Measurements from ENCODE around the gene DHH. TPM values are rescaled to one million over a fixed set of nuclear protein-coding genes. Genes with fewer than 3 reads are reported as not detected.
A peak's percentile ranks its signal among the peaks of the same experiment; 100 is the strongest.

Gene DHH
- total RNA-seq, 2 donors from 2014 or later, result 0.17 to 0.44 TPM

DNA sequence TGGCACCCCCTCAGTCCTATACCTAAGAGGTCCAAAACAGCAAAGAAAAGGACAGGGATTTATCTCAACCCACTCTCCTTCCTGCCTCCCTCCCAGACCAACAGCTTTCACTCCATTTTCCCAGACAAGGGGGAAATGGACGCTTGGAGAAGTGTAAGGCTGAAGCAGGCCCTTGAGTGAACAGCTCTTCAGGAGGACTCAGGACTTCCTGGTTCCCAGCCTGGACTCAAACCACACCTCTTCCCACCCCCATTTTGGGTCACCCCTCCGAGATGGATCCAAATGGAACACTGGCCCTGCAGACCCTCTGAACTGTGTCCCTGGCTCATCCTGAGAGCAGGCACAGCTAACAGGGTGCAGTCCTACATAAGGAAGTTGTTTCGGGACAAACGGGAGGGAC lies 36.7 kb downstream of the DHH start:
- DNase-seq, result no peak

DNA sequence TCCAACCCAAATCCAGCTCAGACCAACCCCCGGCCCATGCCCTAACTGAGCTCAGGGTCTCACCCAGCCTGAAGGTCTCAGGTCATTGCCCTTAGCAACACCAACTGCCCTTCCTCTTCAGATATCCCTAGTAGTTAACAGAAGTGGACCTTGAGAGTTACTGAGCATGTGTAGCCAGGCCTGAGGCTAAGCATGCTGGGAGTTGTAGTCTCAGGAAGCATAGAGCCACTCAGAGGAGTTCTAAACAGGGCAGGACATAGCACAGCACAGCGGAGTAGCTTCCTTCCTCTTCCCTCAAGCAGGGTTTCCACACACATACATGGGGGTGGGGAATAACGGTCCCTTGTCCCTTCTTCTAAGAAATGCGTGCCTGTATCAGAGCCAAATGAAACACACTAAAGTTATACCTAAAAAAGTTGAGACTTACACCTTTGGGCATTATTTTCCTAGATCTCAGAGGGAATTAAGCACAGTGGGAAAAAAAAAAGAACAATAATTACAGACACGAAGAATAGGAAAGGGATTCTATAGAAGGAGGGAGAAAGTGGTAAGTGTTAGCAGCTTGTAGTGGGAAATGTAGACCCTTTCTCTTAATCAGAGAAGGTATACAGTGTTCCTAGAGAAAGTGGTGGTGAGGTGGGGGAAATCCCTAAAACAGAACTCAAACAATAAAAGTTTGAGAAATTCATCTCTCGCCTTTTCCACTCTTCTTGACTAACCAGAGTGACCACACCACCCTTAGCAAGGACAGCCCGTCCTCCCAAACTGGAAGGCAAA lies 38.4 kb downstream of the DHH start:
- Mint-ChIP-seq H3K27me3 (no peaks in the 10 kb centered on the region), H3K4me3 (peak overlapping the region; percentile 95), H3K4me1 (peaks cover 57% of the 10 kb centered on the region), H3K36me3 (ENCODE audit: low read depth) (peaks cover 15% of the 10 kb centered on the region), H3K27ac (peak overlapping the region; percentile 96)
- no peaks in the 10 kb centered on the region for H3K9me3 ChIP-seq (ENCODE audit: control insufficient read depth, low read length, poor library complexity, severe bottlenecking)
- ATAC-seq (peak; percentile 75), DNase-seq (peak in 1 of 3 donors; percentile 28)

More for the DNA sequence above, 36.7 kb downstream of the DHH start:
- Mint-ChIP-seq H3K4me3 (peak overlapping the region; percentile 95), H3K27ac (peak overlapping the region; percentile 96), H3K4me1 (peaks cover 54% of the 10 kb centered on the region), H3K27me3 (no peaks in the 10 kb centered on the region), H3K36me3 (ENCODE audit: low read depth) (peaks cover 7% of the 10 kb centered on the region)
- no peaks in the 10 kb centered on the region for H3K9me3 ChIP-seq (ENCODE audit: control insufficient read depth, low read length, poor library complexity, severe bottlenecking)
- ATAC-seq, result no peak

DNA sequence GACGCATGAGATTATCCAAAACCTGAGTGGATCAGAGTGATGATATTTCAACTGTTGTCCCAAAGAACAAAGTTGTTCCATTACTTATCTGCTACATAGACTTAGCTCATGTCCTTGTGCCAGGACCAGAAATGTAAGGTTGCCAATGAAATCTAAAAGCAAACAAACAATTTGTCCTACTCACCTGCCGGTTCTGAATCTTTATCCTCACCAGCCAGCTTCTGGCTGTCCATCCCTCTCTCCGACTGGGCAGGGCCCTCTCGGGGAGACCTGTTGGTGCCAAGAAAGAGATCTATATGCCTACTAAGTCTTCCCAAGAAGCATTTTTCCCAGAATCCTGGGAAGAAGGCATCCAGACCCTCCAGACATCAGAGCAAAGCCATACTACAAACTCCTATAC lies 39.5 kb downstream of the DHH start:
- H3K36me3 Mint-ChIP-seq (ENCODE audit: low read depth), result peaks cover 21% of the 10 kb centered on the region
- DNase-seq (no peak), ATAC-seq (no peak)
- no peaks in the 10 kb centered on the region for H3K27me3 Mint-ChIP-seq
- H3K4me1 Mint-ChIP-seq, result peaks cover 58% of the 10 kb centered on the region
- H3K27ac Mint-ChIP-seq, result peak overlapping the region; percentile 96
- H3K4me3 Mint-ChIP-seq, result peak overlapping the region; percentile 39
- H3K9me3 ChIP-seq (ENCODE audit: control insufficient read depth, low read length, poor library complexity, severe bottlenecking), result no peaks in the 10 kb centered on the region

DNA sequence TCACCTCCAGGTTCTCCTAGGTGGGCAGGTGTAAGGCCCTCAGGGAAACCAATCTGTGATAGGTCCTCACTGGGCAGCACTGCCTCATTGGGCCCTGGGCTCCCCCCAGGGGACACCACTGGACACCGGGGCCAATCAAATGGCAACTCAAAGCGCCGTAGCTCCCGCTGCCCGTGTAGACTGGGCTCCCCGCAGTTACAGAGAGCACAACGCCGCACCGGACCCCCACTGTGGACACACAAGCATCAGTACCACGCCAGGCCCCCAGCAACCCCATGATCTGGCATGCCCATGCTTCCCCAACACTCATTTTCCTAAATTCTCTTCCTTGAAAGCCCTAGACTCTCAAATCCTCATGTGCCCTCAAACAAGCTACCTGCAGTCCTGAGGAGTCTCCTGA lies 40.1 kb downstream of the DHH start:
- H3K27ac Mint-ChIP-seq, result peak overlapping the region; percentile 32
- no peaks in the 10 kb centered on the region for H3K27me3 Mint-ChIP-seq
- peaks cover 21% of the 10 kb centered on the region for H3K36me3 Mint-ChIP-seq (ENCODE audit: low read depth)
- no peak for DNase-seq
- peak overlapping the region; percentile 39 for H3K4me3 Mint-ChIP-seq
- H3K9me3 ChIP-seq (ENCODE audit: control insufficient read depth, low read length, poor library complexity, severe bottlenecking), result no peaks in the 10 kb centered on the region
- ATAC-seq, result no peak
- H3K4me1 Mint-ChIP-seq, result peaks cover 58% of the 10 kb centered on the region

DNA sequence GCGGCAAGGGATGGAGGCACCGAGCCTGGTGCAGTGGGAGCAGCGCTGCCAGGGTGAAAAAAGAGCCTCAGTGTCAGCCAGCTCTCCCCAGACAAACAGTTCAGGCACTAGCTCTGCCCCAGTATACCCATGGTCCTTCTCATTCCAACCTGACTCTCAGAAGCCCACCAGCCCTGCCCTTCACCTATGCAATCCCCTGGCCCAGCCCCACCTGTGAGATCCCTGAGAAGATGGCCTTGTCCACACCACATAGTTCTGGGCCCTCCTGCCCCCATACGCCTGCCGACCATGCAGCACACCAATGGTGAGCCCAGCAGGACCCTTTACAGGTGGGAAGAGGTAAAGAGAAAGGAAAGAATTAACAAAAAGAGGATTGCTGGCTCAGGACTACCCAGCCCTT lies 40.5 kb downstream of the DHH start:
- H3K4me3 Mint-ChIP-seq, result no peak overlapping the region
- no peaks in the 10 kb centered on the region for H3K9me3 ChIP-seq (ENCODE audit: control insufficient read depth, low read length, poor library complexity, severe bottlenecking)
- peaks cover 55% of the 10 kb centered on the region for H3K4me1 Mint-ChIP-seq
- no peaks in the 10 kb centered on the region for H3K27me3 Mint-ChIP-seq
- H3K36me3 Mint-ChIP-seq (ENCODE audit: low read depth), result peaks cover 21% of the 10 kb centered on the region
- H3K27ac Mint-ChIP-seq, result peak overlapping the region; percentile 32
- ATAC-seq (no peak), DNase-seq (no peak)

DNA sequence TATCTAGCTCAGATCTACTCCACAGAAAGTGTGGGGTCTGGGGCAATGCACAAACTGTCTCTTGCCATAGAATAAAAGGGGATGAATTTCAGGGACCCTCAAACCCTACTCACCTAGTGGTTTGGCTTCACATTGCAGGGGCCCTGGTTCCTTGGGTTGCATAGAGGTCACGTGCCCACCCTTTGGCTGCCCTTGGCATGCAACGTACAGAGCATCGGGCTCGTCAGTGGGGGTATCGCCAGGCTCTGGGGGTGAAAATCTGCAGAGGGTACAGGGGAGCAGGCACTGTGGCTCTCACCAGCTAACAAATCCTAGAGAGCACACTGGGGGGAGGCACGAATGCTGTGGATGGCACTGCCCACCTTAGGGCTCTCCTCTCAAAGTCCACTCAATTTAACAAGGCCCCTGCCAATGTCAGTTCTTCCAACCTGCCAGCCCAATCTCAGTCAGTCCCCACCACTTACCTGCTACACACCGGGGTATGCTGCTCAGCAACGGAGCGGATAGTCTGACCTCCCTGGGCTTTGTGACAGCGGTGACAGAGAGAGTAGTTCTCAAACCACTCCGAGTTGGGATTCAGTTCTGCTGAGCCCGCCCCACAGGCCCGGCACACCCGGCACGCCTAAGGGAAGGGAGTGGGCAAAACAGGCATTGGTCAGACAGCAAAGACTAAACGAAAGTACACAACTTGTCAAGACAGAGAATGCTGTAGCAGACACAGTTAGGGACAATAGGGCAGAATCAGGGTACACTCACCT lies 42.0 kb downstream of the DHH start:
- ATAC-seq, result no peak
- no peak overlapping the region for H3K4me3 Mint-ChIP-seq
- H3K9me3 ChIP-seq (ENCODE audit: control insufficient read depth, low read length, poor library complexity, severe bottlenecking), result no peaks in the 10 kb centered on the region
- peaks cover 41% of the 10 kb centered on the region for H3K4me1 Mint-ChIP-seq
- H3K36me3 Mint-ChIP-seq (ENCODE audit: low read depth), result peaks cover 21% of the 10 kb centered on the region
- H3K27me3 Mint-ChIP-seq, result no peaks in the 10 kb centered on the region
- peak overlapping the region; percentile 63 for H3K27ac Mint-ChIP-seq
- DNase-seq, result no peak

DNA sequence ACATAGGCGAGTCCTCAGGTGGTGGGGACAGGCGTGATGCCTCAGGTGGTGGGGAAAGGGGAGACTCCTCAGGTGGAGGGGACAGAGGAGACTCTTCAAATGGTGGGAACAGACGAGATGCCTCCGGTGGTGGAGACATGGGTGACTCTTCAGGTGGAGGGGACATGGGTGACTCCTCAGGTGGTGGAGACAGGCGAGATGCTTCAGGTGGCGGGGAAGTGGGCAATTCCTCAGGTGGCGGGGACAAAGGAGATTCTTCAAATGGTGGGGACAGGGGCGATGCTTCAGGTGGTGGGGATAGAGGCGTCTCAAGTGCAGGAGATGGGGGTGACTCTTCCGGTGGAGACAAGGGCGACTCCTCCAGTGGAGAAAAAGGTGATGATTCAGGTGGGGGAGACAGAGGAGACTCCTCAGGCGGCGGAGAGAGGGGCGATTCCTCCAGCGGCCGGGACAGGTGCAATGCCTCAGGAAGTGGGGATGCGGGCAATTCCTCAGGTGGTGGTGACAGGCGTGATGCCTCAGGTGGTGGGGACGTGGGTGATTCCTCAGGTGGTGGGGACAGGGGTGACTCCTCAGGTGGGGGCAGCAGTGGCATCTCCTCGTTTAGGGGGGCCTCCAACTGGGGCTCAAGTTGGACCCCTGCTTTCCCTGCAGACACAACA lies 42.7 kb downstream of the DHH start:
- H3K27me3 Mint-ChIP-seq, result no peaks in the 10 kb centered on the region

DNA sequence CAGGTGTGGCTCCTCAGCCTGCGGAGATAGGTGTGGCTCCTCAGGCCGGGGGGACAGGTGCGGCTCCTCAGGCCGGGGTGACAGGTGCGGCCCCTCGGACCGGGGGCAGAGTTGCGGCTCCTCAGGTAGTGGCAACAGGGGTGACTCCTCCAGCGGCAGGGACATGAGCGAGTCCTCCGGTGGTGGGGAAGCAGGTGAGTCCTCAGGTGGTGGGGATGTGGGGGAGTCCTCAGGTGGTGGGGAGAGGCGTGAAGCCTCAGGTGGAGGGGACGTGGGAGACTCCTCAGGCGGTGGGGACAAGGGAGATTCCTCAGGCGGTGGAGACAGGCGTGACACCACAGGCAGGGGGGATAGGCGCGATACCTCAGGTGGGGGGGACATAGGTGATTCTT lies 43.2 kb downstream of the DHH start:
- no peaks in the 10 kb centered on the region for H3K9me3 ChIP-seq (ENCODE audit: control insufficient read depth, low read length, poor library complexity, severe bottlenecking)
- DNase-seq (no peak), ATAC-seq (no peak)
- Mint-ChIP-seq H3K36me3 (ENCODE audit: low read depth) (peaks cover 21% of the 10 kb centered on the region), H3K27ac (peak overlapping the region; percentile 63), H3K27me3 (no peaks in the 10 kb centered on the region), H3K4me3 (no peak overlapping the region), H3K4me1 (peaks cover 29% of the 10 kb centered on the region)

More for the DNA sequence above, 42.7 kb downstream of the DHH start:
- ATAC-seq (no peak), DNase-seq (no peak)
- Mint-ChIP-seq H3K27ac (peak overlapping the region; percentile 63), H3K4me3 (no peak overlapping the region), H3K4me1 (peaks cover 34% of the 10 kb centered on the region), H3K36me3 (ENCODE audit: low read depth) (peaks cover 21% of the 10 kb centered on the region)
- H3K9me3 ChIP-seq (ENCODE audit: control insufficient read depth, low read length, poor library complexity, severe bottlenecking), result no peaks in the 10 kb centered on the region

DNA sequence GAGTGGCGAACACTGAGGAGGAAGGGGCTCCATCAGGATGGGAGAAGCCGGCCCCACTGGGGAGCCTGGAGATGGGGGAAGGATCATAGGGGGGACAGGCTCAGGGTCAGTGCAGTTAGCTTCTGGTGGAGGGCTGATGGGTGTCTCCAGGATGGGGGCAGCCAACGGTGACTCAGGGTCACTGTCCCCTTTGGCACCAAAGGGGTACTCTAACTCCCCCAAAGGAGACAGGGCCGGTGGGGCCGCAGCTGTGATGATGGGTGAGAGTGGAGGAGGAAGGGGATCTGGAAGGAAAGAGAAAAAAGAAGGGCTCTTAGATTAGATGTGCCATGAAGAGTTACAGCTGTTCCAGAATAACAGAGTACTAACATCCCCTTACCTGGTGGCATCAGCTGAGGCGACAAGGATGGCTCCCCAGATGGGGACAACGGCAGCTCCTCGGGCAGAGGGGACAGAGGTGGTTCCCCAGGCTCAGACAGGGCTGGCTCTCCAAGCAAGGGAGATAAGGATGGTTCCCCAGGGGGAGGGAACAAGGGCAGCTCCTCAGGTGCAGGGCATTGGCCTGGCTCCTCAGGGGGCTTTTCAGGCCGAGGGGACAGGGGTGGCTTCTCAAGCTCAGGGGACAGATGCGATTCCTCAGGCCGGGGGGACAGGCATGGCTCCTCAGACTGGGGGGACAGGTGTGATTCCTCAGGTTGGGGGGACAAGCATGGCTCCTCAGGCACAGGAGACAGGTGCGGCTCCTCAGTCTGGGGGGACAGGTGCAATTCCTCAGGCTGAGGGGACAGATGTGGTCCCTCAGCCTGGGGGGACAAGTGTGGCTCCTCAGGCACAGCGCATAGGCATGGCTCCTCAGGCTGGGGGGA lies 43.9 kb downstream of the DHH start:
- H3K36me3 Mint-ChIP-seq (ENCODE audit: low read depth), result peaks cover 19% of the 10 kb centered on the region
- ATAC-seq (no peak), DNase-seq (no peak)
- no peak overlapping the region for H3K27ac Mint-ChIP-seq
- peaks cover 22% of the 10 kb centered on the region for H3K4me1 Mint-ChIP-seq
- H3K4me3 Mint-ChIP-seq, result no peak overlapping the region
- no peaks in the 10 kb centered on the region for H3K27me3 Mint-ChIP-seq
- H3K9me3 ChIP-seq (ENCODE audit: control insufficient read depth, low read length, poor library complexity, severe bottlenecking), result no peaks in the 10 kb centered on the region

DNA sequence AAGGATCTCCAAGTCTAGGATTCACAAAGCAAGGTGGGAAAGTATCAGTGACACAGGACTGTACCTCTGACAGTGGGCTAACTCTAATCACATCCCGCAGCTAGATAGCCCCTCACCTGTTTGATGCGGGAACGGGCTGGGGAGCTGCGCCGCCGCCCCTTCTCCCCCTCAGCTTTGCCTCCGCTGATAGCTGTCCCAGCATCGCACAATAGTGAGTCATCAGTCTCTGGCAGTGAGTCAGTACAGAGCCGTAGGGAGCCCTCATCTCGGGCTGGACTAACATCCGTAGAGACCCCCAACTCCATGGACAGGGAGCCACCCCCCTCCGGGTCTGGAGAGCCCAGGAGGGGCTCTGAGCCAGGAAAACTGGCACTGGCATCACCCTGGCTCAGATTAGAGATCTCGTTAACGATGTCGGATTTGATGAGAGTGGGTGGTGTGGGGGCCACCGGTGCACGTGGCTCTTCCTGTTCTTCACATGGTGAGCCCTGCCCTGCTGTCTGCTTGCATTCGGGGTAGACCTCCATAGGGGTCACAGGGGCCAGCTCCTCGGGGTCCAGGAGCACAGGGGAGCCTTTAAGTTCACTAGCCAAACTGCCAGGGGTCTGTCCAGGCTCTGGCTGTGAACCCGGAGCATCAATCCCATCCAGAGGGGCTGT lies 44.9 kb downstream of the DHH start:
- ATAC-seq, result no peak
- H3K9me3 ChIP-seq (ENCODE audit: control insufficient read depth, low read length, poor library complexity, severe bottlenecking), result no peaks in the 10 kb centered on the region
- H3K27me3 Mint-ChIP-seq, result no peaks in the 10 kb centered on the region
- H3K4me3 Mint-ChIP-seq, result no peak overlapping the region
- no peak overlapping the region for H3K27ac Mint-ChIP-seq
- H3K36me3 Mint-ChIP-seq (ENCODE audit: low read depth), result peaks cover 18% of the 10 kb centered on the region
- DNase-seq, result no peak
- peaks cover 13% of the 10 kb centered on the region for H3K4me1 Mint-ChIP-seq

DNA sequence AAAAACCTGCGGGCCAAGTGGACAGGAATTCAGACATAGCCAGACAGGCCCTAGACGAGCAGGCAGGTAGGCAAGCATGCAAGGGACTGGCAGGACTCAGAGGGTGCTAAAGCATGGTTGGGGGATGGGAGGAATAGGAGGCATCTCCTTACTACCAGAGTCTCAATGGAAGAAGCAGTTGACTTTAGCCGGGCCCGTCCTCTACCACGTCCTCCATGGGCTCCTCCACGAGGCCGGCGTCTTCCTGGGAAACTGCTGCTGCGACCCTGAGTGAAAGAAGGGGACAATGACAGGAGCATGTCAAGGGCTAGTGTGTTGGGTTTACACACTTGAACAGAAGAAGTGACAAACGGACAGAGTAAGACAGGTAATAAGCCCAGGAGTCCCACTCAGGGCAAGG lies 45.6 kb downstream of the DHH start:
- H3K4me3 Mint-ChIP-seq, result no peak overlapping the region
- no peaks in the 10 kb centered on the region for H3K27me3 Mint-ChIP-seq
- H3K9me3 ChIP-seq (ENCODE audit: control insufficient read depth, low read length, poor library complexity, severe bottlenecking), result no peaks in the 10 kb centered on the region
- H3K4me1 Mint-ChIP-seq, result peaks cover 8% of the 10 kb centered on the region
- no peak for ATAC-seq
- no peak overlapping the region for H3K27ac Mint-ChIP-seq
- peaks cover 17% of the 10 kb centered on the region for H3K36me3 Mint-ChIP-seq (ENCODE audit: low read depth)
- DNase-seq, result no peak

DNA sequence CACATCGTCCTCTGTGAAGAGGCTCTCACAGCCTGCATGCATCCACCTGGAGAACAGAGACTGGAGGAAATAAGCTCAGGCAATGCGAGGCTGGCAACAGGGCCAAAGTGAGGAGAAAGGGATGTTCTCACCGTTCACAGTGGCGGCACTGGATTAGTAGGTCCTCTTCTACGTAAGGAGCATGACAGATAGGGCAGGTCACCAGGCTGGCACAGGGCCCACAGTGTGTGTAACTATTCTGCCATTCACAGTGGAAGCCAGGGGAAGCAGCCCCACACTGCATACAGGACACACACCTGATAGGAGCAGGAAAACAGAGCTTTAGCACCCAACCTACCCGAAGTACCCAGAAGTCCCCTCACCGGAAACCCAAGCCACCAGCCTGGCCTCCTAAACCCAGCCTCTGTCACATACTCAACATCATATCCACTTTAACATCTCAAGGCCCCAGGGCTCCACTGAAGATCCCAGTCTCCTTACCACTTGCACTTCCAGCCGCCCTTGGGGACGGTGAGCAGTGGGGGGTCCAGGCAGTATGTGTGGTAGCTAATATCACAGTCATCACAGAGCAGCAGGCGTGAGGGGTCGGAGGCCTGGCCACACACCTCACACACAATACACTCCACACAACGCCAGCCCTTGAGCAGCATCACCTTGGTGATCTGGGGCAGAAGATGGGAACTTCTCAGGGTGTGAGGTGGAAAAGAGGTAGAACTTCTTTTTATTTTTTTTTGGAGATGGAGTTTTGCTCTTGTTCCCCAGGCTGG lies 48.3 kb downstream of the DHH start:
- Mint-ChIP-seq H3K27ac (no peak overlapping the region), H3K4me1 (peaks cover 7% of the 10 kb centered on the region)
- no peak for ATAC-seq

More for the DNA sequence above, 48.3 kb downstream of the DHH start:
- H3K9me3 ChIP-seq (ENCODE audit: control insufficient read depth, low read length, poor library complexity, severe bottlenecking), result no peaks in the 10 kb centered on the region
- H3K4me3 Mint-ChIP-seq, result no peak overlapping the region
- no peak for DNase-seq
- peaks cover 13% of the 10 kb centered on the region for H3K36me3 Mint-ChIP-seq (ENCODE audit: low read depth)
- no peaks in the 10 kb centered on the region for H3K27me3 Mint-ChIP-seq

Data from T-helper 17 cell (primary cell).